CD4-positive, alpha-beta T cell treated with Interleukin-15 for 4 hours (primary cell): Measurements from ENCODE around the gene POLE.

Experiments
- DNase-seq: peaks from one replicate; pipeline ENCODE4 v3.0.0-alpha.2; 2020; ENCODE audit warnings: low spot score

POLE gene

DNA sequence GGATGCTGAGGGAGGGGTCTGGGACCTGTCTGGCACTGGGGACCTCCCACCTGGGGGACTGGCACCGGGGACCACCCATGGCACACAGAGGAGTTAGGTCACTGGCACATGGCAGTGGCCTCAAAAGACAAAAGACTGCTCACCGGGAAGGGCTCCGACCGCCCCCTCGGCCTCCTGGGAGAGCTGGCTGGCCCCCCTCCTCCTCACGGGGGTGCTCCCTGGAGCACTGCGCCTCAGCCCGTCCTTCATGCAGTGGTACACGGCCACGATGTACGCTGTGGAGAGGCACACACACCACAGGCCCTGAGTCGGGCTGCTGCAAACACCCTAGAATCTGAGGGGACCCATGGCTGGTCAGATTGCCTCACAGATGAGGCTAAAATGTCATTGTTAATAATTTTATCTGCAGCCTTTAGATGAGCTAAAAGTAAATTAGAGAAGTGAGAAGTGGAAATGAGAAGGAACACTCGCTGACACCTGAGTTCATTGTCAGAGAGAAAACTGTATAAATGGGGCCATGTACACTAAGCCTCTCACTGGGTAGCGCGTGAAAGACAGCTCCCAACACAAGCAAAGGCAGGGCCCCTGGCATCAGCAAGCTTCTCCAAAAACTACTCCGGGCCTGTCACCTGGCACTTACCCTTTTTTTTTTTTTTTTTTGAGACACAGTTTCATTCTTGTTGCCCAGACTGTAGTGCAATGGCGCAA, 54.5 kb downstream of the POLE start:
- DNase-seq: no peak

DNA sequence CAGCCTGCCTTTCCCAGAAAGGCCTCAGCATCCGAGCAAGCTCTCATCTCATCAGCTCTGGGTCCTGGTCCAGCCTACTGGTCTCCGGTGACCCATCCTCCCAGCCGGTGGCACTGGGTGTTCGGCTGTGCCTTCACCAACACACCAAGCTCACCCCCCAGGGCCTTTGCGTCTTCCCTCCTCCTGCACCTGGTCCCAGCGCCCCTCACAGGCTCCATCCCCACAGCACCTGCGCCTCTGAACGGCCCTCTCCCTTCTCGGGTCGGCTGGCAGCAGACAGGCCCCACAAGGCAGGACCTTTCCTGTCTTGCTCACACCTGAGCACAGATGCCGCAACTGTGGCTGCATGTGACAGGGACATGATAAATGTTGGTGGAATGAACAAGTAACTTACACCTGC, 55.5 kb downstream of the POLE start:
- no peak for DNase-seq

DNA sequence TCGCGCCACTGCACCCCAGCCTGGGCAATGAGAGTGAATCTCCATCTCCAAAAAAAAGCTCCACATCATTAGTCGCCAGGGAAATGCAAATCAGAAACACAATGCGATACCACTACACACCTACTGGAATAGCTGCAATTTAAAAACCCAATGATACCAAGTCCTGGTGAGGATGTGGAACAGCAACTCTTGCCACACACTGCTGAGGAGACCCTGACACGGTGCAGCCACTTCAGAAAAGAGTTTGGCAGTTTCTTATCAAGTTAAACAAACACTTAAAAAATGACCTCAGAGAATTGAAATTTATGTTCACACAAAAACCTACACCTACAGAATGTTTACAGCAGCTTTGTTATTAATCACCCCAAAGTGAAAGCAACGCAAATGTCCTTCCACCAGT, 56.5 kb downstream of the POLE start:
- no peak for DNase-seq

DNA sequence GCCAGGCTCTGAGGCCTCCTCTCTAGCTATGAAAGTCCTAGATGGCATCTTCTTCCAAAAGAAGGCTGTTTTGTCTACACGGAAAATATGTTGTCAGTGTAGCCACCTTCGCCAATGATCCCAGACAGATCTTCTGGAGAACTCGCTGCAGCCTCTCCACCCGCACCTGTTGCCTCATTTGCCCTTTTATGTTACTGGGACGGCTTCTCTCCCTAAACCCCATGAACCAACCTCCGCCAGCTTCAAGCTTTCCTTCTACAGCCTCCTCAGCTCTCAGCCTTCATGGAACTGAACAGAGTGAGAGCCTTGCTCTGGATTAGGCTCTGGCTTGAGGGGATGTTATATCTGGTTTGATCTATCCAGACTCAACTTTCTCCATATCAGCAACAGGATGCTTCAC, 57.8 kb downstream of the POLE start:
- DNase-seq: no peak

DNA sequence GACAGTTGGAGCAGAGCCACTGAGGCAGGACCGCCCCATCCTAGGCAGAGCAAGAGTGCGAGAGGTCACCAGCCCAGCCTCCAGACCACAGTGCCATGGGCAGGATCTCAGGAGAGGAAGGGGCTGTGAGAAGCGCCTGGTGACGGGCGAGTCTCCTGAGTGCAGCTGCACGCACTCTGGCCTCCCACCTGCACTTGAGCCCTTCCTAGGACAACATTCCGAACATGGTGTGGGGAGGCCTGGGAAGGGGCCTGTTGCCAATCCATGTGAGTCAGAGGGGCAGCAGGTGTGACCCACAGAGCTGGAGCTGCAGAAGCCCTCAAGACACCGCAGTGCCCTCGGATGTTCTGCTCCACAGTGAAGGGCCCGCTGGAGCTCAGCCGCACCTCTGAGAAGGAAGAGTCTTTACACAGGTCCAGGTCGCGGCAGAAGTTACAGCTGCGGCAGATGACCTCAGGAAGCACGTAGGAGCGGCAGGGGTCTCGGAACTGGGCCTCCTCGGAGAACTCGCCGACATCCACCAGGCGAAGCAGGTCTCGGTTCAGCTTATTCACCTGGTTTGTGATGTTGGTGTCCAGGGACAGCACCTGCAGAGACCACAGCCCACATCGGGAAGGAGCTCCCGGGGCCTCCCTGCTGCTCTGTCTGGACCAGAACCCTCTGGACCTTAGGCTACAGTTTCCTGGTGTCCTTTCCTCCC, 61.3 kb downstream of the POLE start:
- no peak for DNase-seq

DNA sequence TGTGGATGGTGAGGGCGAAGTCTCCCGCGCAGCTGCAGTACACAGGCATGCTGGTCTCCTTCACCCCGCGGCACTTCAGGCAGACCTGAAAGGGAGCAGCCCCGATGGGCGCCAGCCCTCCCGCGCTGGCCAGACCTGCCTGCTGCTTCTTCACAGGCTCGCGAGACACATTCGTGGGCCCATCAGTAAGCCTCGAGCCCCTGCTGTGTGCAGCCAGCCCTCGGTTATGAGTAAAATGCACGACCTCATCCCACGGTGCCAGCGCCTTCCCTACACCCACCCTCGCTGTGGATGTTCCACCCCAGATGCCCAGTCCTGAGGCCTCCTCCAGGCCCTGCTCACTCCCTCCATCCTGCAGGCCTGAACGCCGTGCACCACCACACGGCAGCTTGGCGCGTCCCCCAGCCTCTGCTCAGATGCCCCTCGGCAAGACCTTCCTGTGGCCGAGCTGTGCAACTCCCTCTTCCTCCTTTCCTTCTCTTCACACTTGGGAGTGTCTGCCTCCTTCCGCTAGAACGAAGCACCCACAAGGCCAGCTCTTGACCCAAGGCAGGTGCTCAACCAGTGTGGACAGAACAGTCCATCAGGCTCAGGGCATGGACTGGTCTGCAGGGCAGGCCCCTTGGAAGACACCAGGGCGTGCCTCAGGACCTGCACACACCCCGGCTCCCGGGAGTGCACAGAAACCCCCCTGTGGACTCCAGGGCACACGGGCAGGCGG, 62.1 kb downstream of the POLE start:
- DNase-seq: no peak

DNA sequence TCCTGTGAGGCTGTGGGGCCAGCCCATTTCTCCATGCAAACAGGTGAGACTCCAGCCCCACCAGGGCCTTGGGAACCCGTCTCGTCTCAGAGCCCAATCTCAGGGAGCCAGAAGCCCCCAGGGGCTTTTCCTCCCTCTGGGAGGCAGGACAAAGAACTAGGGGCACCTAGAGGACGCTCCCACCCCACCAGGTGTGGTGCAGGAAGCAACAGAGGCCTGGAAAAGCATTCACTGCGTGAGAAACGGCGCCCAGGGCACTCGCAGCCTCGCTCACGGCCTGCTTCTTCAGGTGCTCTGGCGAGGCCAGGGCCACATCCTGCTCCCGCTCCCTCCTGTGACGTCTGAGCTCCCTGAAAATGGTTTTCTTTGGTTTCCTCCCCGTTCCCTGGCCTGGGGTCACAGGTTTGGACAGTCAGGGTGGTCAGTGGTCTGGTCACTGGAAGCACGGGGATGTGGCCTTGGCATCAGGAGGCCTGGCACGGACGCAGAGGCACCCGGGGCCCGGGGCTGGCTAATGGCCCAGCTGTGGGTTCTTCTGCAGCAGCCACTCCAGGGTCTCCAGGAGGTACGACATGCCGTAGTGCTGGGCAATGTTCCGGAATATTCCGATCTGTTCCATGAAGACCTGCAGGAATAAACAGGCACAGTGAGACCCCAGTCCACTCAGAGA, 62.8 kb downstream of the POLE start:
- no peak for DNase-seq

DNA sequence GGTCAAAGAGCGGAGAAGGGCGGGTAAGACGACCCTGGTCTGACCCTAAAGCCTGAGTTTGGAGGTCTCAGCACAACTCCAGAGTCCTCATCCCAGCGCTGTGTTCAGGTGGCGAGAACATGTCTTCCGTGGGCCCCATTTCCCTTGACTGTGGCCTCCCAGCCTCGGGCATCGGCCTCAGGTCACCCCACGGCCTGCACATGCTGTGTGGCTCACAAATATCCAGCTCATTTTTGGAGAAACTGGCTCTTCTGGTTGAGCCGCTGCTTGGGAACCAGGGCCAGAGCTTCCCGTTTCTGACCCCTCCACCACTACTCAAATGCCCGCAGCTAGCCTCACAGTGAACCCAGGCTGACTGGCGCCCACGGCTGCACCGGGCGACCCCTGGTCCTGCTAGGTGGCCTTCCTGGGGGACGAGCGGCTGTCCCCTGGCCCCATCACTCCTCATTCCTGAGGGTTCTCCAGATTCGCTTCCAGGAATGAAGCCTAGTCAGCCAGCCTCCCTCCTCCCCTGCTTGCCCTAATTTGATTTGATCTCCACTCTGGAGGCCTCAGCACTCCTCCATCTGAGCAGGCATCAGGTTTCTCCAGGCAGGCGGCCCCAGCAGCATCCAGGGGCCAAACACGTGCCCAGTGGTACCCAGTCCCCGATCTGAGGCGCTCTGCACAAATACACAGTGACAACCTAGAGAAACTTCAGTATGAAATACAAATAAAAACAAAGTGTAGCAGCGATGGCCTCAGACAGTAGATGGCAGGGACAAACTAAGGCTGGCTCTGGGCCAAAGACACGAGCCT, 63.9 kb downstream of the POLE start:
- no peak for DNase-seq

DNA sequence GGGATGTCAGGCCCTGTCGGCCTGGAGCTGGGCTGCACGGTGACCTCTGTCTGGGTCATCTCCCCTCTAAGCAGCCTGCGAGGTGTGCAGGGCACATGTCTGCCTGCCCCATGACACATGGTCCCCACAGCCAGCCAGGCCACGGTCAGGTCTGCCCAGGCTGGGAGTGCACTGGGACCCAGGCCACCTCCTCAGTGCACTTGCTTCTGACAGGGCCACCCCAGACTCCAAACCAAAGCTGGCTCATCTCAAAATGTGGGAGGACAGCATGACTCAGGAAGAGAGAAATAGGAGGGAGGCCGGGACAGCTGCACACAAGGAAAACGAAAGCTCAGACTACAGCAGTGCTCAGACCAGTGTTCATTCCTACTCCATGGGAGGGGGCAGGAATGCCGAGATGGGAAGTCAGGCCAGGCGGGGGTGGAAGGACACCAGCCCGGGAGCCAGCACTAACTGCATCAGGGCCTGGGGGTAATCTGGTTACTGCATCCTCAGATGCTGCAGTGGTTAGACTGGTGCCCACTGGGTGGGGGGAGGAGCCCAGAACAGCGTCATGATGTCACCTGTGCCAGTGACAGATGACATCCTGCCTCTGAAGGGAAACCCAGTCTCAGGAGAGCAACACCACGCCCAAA, 64.6 kb downstream of the POLE start:
- no peak for DNase-seq

DNA sequence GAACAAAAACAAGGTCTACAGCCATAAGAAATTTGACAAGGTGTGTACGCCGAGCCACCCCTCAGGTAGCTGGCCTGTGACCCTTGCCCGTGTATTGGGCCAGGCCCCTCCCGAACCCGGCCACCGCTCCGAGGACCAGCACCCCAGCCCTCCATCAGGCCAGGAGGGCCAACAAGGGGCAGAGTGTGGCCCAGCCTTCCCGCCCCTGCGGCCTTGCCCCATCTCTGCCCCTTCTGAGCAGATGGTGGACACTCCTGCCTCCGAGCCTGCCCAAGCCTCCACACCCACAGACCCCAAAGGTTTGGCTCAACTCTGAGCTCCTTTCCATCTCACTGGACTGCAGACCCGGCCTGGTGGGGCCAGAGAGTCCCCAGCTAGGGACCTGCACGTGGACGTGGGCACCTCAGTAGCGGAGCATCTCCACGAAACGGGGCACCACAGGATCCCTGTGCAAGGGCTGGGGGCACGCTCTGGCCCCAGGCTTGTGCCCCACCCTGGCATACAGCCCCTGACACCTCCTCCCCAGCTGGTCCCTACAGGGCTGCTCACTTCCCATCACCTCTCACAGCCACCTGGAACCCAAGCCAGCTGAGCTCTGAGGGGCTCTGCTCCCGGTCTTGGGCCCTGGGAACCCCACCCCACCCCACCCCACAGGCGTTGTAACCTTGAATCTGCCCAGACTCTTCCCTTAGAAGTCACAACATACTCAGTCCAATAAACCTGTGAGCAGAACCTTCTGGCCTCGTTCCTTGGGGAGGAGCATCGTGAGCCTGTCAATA, 65.3 kb downstream of the POLE start:
- DNase-seq: no peak

DNA sequence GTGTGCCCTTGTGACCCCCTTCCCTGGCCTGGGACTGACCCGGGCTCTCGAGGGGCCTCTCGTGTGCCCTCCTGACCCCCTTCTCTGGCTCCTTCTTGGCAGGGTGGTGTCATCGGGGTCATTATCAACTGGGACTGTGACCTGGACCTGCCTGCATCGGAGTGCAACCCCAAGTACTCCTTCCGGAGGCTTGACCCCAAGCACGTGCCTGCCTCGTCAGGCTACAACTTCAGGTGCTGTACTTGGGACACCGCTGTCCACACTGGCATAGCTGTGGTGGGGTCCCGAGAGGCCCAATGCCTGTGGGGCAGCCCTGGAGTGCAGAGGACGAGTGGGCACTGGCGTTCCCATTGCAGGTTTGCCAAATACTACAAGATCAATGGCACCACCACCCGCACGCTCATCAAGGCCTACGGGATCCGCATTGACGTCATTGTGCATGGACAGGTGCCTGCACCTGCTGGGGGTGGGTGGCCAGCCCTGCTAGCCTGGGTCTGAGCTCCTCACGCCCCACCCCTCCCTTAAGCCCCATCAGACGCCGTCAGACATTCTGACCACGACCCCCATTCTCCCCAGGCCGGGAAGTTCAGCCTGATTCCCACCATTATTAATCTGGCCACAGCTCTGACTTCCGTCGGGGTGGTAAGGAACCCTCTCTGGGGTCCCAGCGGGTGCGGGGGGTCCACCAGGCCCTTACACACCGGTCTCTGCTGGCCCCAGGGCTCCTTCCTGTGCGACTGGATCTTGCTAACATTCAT, 66.1 kb downstream of the POLE start:
- DNase-seq: no peak

DNA sequence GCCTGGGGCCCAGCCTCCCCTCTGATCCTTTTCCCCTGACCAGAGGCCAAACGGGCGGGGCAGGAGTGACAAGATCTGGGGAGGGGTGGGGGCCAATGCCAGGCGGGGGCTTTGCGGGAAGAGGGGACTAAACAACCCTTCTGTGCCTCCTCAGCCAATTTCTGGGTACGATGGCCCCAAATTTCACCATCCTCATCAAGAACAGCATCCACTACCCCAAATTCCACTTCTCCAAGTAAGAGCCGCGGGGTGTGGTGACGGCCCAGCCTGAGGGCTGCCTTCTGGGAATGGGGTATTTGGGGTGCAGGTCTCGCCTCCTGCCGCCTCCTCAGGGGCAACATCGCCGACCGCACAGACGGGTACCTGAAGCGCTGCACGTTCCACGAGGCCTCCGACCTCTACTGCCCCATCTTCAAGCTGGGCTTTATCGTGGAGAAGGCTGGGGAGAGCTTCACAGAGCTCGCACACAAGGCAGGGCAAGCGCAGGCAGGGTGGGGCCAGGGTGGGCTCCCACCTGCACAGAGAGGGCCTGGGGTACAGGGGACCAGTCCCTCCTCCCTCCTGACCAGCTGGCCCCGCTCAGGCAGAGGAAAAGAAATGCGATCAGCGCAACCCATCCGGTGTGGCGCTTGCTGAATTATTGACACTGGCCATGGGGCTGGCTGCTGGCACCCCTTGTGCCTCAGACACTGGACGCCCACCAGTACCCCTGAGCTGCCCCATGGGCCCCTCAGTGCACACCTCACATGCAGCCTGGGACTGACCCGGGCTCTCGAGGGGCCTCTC, 66.8 kb downstream of the POLE start:
- DNase-seq: no peak

DNA sequence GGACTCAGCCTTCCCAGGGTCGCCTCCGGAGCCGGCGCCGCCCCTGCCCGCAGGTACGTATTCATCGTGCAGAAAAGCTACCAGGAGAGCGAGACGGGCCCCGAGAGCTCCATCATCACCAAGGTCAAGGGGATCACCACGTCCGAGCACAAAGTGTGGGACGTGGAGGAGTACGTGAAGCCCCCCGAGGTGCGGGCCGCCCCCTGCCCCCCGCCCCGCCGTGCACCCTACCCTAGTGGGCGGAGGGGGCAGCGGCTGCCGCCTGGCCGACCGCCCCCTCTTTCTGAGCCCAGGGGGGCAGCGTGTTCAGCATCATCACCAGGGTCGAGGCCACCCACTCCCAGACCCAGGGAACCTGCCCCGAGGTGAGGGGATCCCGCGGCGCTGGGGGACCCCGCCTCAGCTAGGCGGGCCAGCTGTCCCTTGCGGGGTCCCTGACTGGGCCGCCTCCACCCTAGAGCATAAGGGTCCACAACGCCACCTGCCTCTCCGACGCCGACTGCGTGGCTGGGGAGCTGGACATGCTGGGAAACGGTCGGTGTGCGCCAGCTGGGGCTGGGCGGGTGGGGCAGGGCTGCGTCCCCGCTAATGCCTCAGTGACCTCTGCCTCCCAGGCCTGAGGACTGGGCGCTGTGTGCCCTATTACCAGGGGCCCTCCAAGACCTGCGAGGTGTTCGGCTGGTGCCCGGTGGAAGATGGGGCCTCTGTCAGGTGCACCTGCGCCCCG, 67.6 kb downstream of the POLE start:
- DNase-seq: no peak

DNA sequence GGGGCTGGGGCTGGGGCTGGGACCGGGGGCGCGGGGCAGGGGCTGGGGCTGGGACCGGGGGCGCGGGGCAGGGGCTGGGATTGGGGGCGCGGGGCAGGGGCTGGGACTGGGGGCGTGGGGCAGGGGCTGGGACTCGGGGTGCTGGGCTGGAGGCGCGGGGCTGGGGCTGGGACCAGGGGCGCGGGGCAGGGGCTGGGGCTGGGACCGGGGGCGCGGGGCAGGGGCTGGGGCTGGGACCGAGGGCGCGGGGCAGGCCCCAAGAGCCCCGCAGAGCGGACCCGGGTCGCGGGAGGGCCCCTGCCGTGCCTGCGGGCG, 68.1 kb downstream of the POLE start:
- no peak for DNase-seq

DNA sequence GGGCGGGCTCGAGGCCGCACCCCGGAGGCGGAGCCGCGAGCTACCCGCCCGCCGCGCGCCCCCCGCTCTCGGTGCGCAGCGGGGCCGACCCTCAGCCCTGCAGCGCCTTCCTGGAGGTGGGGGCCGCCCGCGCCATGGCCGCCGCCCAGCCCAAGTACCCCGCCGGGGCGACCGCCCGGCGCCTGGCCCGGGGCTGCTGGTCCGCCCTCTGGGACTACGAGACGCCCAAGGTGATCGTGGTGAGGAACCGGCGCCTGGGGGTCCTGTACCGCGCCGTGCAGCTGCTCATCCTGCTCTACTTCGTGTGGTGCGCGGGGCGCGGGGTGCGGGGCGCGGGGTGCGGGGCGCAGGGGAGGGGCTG, 68.5 kb downstream of the POLE start, which contains the start of gene P2RX2:
TSS of gene P2RX2 (plus strand) at position 94 of the 361 bp plus-strand sequence. CDS start at position 135, 41 bp downstream.
- DNase-seq: no peak

DNA sequence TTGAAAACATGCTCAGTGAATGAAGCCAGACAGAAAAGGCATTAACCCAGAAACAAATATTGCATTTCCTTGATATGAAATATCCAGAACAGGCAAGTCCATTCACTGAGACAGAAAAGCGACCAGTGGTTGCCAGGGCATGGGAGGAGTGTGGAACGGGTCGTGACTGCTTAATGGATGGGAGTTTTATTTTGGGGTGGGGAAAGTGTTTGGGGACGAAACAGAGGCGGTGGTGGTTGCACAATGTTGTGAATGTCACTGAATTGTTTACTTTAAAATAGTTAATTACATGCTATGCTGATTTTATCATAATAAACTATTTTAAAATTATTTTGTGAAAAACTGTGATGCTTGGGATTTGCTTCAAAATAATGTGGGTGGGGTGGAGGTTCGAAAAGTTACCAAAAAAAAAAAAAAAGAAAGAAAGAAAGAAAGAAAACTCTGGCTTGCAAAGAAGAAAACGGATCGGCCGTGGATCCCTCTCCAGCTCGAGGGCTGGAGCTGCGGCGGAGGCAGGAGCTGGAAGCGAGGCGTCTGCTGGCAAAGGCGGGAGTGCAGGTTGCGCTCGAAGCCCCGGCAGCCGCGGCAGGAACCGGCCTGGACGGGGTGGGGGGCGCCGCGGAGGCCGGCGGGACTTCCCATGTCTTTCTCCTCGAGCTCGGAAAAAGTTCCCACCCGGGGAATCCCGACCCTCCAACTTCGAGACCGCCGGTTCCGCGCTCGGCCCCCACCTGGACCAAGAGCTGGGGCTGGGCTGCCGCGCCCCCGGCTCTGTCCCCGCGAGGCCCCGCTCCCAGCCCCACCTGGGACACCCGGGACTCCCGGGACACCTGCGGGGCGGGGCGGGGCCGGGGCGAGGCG, 69.1 kb downstream of the POLE start:
- DNase-seq: no peak

DNA sequence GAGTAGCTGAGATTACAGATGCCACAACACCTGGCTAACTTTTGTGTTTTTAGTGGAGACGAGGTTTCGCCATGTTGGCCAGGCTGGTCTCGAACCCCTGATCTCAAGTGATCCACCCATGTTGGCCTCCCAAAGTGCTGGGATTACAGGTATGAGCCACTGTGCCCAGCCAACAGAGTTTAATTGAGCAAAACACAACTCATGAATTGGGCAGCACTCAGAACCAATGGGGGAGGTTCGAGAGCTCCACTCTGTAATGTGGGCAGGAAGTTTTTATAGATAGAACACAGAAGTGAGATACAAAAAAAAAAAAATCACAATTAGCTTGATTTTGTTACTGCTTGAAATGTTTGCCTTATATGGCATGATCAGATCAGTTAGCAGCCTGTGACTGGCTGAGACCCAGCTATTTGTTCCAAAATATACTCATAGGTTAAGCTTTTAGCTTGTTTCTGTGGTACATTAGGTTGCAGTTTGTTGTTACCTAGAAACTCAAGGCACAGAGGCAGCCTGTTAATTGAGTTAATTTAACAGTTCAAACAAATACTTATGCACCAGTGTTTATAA, 69.9 kb downstream of the POLE start:
- no peak for DNase-seq
